ENCODE measurements around the gene TRIM14. TPM values are rescaled to one million over a fixed set of nuclear protein-coding genes. Genes with fewer than 3 reads are reported as not detected.

Gene TRIM14
- total and polyA plus RNA-seq, 2 of the 4 experiments (the other 2 are of a cell fraction), result 3.0 to 8.5 TPM

DNA sequence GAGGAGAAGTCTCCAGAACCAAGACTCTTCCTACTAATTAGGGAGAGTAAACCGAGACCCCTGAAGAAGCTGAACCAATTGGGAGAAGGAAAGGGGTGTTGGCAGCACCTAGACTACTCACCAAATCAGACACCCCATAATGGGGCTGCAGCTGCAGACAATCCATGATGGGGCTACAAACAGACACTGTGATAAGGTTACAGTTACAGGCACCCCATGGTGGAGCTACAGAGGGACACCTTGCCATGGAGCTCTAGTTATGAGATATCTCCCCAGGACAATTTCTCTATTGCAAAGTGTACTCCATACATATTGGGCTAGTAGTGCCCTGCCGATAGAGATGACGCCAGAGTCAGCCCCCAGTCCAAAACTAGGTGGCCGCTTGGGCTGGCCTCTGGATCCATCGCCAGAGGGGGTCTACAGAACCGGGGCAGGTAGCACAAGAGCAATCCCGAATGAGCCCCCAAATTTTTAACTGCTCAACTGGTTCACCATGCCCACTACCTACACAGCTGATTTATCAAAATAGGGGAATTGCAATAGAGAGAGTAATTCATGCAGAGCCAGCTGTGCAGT, 64.6 kb downstream of the TRIM14 start (continued):
- TF ChIP-seq BHLHE40 (IDR thresholded peaks at IDR 0.05; ENCODE audit: low read depth, low read length) (no peak), CEBPB (IDR thresholded peaks at IDR 0.05; ENCODE audit: low read depth, low read length) (no peak), RCOR1 (IDR thresholded peaks at IDR 0.05; ENCODE audit: insufficient replicate concordance, low read length) (no peak), MAZ (IDR thresholded peaks at IDR 0.05; ENCODE audit: borderline replicate concordance, low read depth, low read length) (no peak)

DNA sequence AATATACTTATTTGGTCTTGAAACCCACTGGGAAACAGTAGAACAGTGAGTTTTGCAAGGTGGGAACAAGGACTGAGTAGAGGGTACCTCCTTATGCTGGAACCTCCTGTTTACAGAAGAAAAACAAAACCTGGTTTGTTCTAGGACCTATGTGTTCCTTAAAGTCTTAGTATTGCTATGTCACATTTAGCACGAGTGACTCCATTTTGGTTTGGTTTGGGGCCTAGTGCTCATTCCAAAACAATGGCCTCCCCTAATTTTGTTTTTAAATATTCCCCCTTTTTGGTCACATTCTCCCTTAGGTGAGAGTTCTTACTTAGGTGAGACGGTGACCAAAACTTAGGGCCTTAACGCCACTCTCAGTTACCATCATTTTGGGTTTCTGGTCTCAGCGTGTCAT, 68.7 kb downstream of the TRIM14 start:
- Histone ChIP-seq H2BK20ac (ENCODE audit: low read depth, low read length) (no peak overlapping the region), H2BK120ac (ENCODE audit: low read depth, low read length) (no peak overlapping the region), H4K91ac (ENCODE audit: insufficient read depth, low read depth, low read length) (no peak overlapping the region), H3K18ac (ENCODE audit: low read depth, low read length) (no peak overlapping the region), H4K8ac (ENCODE audit: low read depth in 2 of 2, low read length in 2 of 2) (no peak overlapping the region), H2AK9ac (replicated peaks; ENCODE audit: low read depth, low read length, poor library complexity) (no peak overlapping the region), H4K5ac (ENCODE audit: low read depth, low read length) (no peak overlapping the region), H3K9ac (ENCODE audit: low read depth, low read length) (no peak overlapping the region), H3K4ac (ENCODE audit: low read depth, low read length) (no peak overlapping the region), H3K27ac (ENCODE audit: insufficient read depth, low read length) (no peak overlapping the region), H3K4me3 (ENCODE audit: insufficient read depth, low read depth, low read length) (no peak overlapping the region), H3K27me3 (ENCODE audit: control insufficient read depth, insufficient read depth, low read length) (no peaks in the 10 kb centered on the region), H3K56ac (ENCODE audit: extremely low read depth, insufficient read depth, low read length) (no peak overlapping the region), H3K14ac (replicated peaks; ENCODE audit: low read depth, low read length) (no peak overlapping the region), H3K9me1 (ENCODE audit: insufficient read depth, low read length) (no peaks in the 10 kb centered on the region), H2BK5ac (ENCODE audit: low read depth, low read length, poor library complexity, severe bottlenecking) (no peak overlapping the region), H3K4me2 (ENCODE audit: low read depth, low read length) (no peak overlapping the region), H2AFZ (replicated peaks; ENCODE audit: low read length, poor library complexity) (no peak overlapping the region), H3K4me1 (ENCODE audit: control insufficient read depth, insufficient read depth, low read length) (no peaks in the 10 kb centered on the region), H4K20me1 (ENCODE audit: insufficient read depth, low read length) (no peaks in the 10 kb centered on the region), H3K23ac (ENCODE audit: low read depth, low read length) (no peak overlapping the region), H2BK15ac (ENCODE audit: low read depth, low read length) (no peak overlapping the region), H2AK5ac (ENCODE audit: low read depth, low read length) (no peak overlapping the region), H3K36me3 (ENCODE audit: control insufficient read depth, insufficient read depth, low read length) (no peaks in the 10 kb centered on the region), H3K9me3 (ENCODE audit: control insufficient read depth, insufficient read depth, low read length) (no peaks in the 10 kb centered on the region), H3K79me1 (ENCODE audit: low read depth in 1 of 2, low read length in 2 of 2) (no peaks in the 10 kb centered on the region)
- TF ChIP-seq SMC3 (IDR thresholded peaks at IDR 0.05; ENCODE audit: low read depth, low read length) (no peak), MXI1 (IDR thresholded peaks at IDR 0.05; ENCODE audit: borderline replicate concordance, low read depth, low read length) (no peak), RFX5 (IDR thresholded peaks at IDR 0.05; ENCODE audit: low read depth, low read length) (no peak), FOS (IDR thresholded peaks at IDR 0.05; ENCODE audit: low read depth, low read length) (no peak), NFE2L2 (IDR thresholded peaks at IDR 0.05; ENCODE audit: low read depth, low read length) (no peak), USF2 (IDR thresholded peaks at IDR 0.05; ENCODE audit: low read depth, low read length) (no peak), MAFK (IDR thresholded peaks at IDR 0.05; ENCODE audit: low read depth, low read length) (no peak)
- TF ChIP-seq, protein P1, sequence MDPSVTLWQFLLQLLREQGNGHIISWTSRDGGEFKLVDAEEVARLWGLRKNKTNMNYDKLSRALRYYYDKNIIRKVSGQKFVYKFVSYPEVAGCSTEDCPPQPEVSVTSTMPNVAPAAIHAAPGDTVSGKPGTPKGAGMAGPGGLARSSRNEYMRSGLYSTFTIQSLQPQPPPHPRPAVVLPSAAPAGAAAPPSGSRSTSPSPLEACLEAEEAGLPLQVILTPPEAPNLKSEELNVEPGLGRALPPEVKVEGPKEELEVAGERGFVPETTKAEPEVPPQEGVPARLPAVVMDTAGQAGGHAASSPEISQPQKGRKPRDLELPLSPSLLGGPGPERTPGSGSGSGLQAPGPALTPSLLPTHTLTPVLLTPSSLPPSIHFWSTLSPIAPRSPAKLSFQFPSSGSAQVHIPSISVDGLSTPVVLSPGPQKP (IDR thresholded peaks at IDR 0.05; ENCODE audit: borderline replicate concordance, low read depth, low read length), result no peak
- ChIA-PET CTCF (interaction anchor here (0.6 kb wide), 1 partner anchor 76 kb away, joined by 5 read pairs; no protein-coding TSS in a partner anchor), POLR2A (ENCODE audit: unreplicated experiment) (no interaction called here)
- no peak for ATAC-seq (ENCODE audit: low read depth)
- BruUV-seq (replicated peaks), result no TSS peak
- dilution Hi-C loops (cut with HindIII; ENCODE audit: low sequenced_read_pairs, unreplicated experiment), result no loop called here
- intact Hi-C loops (cut with micrococcal nuclease), result no loop called here
- in situ Hi-C loops (cut with MboI; ENCODE audit: low sequenced_read_pairs), result no loop called here
- no CpG with 5 or more reads among the region's 4 CpGs for WGBS, 2 experiments (ENCODE audit: extremely low coverage in 2 of 2, insufficient read length in 1 of 2)
- no peak for DNase-seq

Data from IMR-90 (cell line).